Endothelial cell of umbilical vein (primary cell): ENCODE results near the gene CEP162.
"Not testable (repeated sequence)": the region's sequence is repeated elsewhere in the genome, so short reads cannot be mapped to it uniquely, and the experiment has no call there.

Experiments used
- EZH2 ChIP-seq: IDR thresholded peaks from 2 replicates; pipeline ENCODE4 v1.6.1; 2012; ENCODE audit warnings: borderline replicate concordance, low read depth, mild to moderate bottlenecking, moderate library complexity, low read length, inconsistent platforms; ENCODE audit not compliant: severe bottlenecking
- FOS ChIP-seq: IDR thresholded peaks from 2 replicates; pipeline ENCODE4 v1.6.1; 2011; ENCODE audit warnings: mild to moderate bottlenecking, low read length, moderate library complexity, borderline replicate concordance; ENCODE audit not compliant: insufficient read depth
- GATA2 ChIP-seq: IDR thresholded peaks from 2 replicates; pipeline ENCODE4 v1.7.0; 2011; ENCODE audit warnings: low read depth, mild to moderate bottlenecking, moderate library complexity, mixed read lengths, low read length; ENCODE audit not compliant: insufficient read length, insufficient read depth
- JUN ChIP-seq: IDR thresholded peaks from 2 replicates; pipeline ENCODE4 v1.6.1; 2011; ENCODE audit warnings: borderline replicate concordance, low read depth; ENCODE audit not compliant: insufficient read length, insufficient read depth
- POLR2A ChIP-seq: IDR thresholded peaks from 2 replicates; pipeline ENCODE4 v1.6.1; 2012; ENCODE audit warnings: low read depth, mild to moderate bottlenecking, control low read depth, low read length
- POLR2AphosphoS5 ChIP-seq: IDR thresholded peaks from 2 replicates; pipeline ENCODE4 v1.6.1; 2012; ENCODE audit warnings: low read depth, mild to moderate bottlenecking, control low read depth, low read length, moderate library complexity; ENCODE audit not compliant: insufficient read depth
- TF ChIP-seq, protein P1 (sequence below), 2 donors: IDR thresholded peaks; 1 replicate in 1 of 2; 2 replicates in 1 of 2; pipeline ENCODE4 v1.5.1; 2011; ENCODE audit warnings: low read length in 2 of 2, mild to moderate bottlenecking in 2 of 2, moderate library complexity in 2 of 2, control low read depth in 1 of 2, inconsistent platforms in 1 of 2, low read depth in 1 of 2; ENCODE audit not compliant: insufficient read depth in 1 of 2; ENCODE audit errors: extremely low read depth in 1 of 2
- TF ChIP-seq, protein P2 (sequence below): IDR thresholded peaks from 2 replicates; pipeline ENCODE4 v1.6.1; 2011; ENCODE audit not compliant: insufficient read depth, insufficient read length

DNA sequence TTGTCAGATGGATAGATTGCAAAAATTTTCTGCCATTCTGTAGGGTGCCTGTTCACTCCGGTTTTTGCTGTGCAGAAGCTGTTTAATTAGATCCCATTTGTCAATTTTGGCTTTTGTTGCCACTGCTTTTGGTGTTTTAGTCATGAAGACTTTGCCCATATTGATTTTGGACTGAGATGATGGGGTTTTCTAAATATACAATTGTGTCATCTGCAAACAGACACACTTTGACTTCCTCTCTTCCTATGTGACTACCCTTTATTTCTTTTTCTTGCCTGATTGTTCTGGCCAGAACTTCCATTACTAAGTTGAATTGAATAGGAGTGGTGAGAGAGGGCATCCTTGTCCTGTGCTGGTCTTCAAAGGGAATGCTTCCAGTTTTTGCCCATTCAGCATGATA is 97.9 kb downstream of the CEP162 start:
- TF ChIP-seq, protein P1, sequence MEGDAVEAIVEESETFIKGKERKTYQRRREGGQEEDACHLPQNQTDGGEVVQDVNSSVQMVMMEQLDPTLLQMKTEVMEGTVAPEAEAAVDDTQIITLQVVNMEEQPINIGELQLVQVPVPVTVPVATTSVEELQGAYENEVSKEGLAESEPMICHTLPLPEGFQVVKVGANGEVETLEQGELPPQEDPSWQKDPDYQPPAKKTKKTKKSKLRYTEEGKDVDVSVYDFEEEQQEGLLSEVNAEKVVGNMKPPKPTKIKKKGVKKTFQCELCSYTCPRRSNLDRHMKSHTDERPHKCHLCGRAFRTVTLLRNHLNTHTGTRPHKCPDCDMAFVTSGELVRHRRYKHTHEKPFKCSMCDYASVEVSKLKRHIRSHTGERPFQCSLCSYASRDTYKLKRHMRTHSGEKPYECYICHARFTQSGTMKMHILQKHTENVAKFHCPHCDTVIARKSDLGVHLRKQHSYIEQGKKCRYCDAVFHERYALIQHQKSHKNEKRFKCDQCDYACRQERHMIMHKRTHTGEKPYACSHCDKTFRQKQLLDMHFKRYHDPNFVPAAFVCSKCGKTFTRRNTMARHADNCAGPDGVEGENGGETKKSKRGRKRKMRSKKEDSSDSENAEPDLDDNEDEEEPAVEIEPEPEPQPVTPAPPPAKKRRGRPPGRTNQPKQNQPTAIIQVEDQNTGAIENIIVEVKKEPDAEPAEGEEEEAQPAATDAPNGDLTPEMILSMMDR (IDR thresholded peaks at IDR 0.05; ENCODE audit: extremely low read depth in 1 of 2, insufficient read depth in 1 of 2, low read depth in 1 of 2, low read length in 2 of 2): not testable (repeated sequence)
- not testable (repeated sequence) for TF ChIP-seq FOS, JUN, GATA2, EZH2, POLR2AphosphoS5, POLR2A
- TF ChIP-seq, protein P2, sequence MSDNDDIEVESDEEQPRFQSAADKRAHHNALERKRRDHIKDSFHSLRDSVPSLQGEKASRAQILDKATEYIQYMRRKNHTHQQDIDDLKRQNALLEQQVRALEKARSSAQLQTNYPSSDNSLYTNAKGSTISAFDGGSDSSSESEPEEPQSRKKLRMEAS: not testable (repeated sequence)
